NCI-H1436 (cell line): ENCODE results near the gene ZNF148.

Experiments
- DNase-seq: peaks from one replicate; lab custom pipeline; 2025; lab: John Stamatoyannopoulos, UW

The ZNF148 gene

DNA sequence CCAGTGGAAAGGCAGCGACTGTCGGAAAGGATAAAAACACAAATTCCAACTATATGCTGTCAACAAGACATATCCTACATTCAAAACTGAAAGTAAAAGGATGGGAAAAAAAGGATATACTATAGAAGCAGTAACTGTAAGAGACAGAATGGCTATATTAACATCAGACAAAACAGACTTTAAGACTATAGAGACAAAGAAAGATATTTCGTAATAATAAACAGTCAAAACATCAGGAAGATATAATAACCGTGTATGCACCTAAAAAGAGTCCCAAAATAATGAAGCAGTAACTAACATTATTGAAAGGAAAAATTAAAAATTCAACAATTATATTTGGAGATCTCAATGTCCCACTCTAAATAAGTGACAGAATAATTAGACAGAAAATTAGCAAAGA is 48.2 kb downstream of the ZNF148 start:
- DNase-seq = no peak

DNA sequence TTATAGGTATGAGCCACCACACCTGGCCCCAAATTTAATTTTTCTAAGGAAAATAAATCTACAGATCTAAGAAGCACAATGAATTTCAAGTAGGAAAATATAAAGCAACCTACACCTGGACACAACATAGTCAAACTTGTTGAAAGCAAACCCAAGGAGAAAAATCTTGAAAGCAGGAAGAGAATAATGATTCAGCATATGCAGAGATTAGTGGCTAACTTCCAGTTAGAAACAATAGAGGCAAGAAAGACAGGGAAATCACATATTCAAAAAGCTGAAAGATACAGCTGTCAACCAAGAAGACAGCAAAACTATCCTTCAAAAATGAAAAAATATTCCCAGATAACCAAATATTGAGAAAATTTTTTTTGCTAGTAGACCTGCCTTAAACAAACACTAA is 49.4 kb downstream of the ZNF148 start:
- no peak for DNase-seq

DNA sequence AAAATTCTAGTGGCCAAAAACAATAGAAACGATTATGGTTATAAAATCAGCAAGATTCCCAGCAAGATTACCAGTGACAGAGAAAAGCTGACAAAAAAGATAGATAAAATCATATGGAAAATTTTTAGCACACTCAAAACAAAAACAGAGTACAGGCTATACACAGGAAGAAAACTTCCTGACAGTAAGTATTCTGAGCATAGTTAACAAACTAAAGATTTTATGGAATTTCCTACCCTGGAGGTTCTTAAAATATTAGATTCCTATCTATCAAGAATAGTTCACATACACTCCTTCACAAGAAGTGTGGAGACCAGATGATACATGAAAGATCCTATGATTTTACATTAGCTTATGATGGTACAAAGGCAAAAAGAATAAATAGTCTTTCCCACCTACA is 50.8 kb downstream of the ZNF148 start:
- DNase-seq = no peak

DNA sequence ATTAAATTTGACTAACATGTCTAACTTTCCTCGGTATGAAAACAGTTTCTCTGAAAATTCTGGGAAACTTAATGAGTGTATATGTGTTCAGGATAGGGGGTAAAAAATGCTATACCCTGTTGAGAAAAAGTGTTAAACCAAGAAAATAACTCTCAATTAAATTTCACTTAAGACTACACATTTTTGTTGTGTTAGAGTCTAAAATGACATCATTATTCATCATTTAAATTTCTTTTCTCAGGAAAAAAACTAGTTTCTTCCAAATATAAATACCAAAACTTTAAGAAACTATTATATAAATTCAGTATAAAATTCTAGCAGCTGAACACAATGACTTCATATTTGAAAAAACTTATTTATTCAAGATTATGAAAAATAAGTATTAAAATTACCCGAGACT is 52.2 kb downstream of the ZNF148 start:
- DNase-seq = no peak

DNA sequence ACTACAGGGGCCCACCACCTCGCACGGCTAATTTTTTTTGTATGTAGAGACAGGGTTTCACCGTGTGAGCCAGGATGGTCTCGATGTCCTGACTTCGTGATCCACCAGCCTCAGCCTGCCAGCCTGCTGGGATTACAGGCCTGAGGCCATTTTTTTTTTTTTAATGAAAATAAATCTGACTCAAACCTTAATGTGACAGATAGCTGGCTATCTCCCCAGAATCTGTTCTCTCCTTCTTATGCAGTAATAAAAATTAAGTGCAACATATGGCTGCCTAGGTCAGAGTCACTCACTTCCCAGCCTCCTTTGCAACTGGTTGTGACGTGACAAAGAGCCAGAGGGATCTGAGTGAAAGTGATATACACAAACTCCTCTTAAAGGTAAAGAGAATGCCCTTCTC is 53.0 kb downstream of the ZNF148 start:
- DNase-seq = no peak

DNA sequence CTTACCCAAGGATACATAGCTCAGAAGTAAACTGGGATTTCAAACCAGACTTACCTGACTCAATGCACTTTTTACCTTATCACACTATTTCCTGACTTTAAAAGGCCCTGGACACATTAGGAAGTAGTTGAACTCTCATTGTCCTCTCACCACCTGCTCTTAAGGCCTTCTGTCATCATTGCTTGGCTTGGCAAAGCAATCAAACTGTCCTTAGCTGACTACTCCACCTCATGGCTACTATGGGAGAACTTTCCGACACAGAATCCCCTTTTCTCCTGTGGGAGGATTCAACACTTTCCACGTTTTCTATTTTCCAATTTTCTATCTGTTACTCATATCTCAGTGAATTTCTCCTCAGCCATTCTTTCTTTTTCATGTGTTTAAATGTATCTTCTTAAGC is 55.4 kb downstream of the ZNF148 start:
- DNase-seq = no peak

DNA sequence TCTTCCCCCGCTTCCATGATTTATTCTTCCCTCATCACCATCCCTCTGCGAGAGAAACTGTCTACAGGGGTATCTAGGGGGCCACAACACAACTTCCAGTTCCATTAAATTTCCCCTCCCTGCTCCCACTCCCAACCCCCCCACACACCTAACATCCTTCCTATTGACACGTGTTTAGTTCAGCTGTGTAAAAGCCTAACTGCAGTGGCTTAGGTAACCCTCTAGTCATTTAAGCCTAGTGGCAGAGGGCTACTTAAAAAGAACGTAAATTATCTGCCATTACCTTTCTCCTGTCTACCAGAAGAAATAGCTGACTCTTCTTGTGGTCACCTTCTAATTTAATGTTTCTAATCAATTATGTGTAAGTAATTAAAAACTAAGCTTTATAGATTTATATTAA is 56.3 kb downstream of the ZNF148 start:
- DNase-seq = no peak

DNA sequence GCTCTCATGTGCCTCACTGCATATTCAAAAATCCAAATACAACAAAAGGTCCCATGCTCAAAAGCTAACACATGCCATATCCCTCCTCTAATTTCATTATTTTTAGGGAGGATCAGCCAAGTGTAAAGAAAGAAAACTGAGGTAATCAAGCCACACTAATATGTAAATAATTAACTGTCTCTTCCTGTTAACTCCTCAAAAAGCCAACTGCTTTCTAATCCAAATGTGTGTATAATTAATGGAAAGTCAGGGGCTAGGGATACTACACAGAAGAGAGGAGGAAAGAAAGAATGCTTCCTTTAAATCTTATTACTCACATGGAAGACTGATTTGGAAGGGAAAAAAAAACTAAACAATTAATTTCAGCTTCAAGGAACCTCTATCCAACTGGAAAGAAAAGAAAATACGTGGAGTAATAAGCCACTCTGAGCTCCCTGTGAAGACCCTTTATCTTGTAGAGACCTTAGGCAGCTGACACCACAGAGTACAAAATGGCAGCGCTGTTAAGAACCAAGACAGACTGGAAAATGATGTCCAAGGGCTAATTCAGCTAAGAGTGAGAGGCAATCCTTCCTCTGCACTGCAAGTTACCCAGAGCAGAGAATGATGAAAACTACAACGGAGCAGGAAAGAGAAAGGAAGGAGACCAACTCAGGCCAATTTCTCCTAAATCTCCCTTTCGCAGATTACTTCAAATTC is 56.8 kb downstream of the ZNF148 start:
- no peak for DNase-seq

DNA sequence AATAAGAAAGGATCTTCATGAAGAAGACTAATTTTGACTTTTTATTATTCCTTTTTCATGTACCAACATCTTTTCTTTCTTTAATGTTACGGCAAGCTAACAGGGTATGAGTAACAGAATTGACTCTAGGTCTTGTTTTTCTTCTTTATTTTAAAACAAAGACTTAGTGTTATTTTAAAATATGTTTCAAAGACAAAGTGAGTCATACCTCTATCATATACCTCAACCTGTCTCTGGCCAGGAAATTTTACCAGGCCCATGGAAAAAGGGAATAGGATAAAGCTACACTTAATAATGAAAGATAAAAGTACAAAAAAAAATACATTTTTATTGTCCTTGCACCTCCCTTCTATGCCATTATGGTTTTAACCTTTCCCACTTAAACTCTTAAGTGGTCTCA is 57.4 kb downstream of the ZNF148 start:
- no peak for DNase-seq

DNA sequence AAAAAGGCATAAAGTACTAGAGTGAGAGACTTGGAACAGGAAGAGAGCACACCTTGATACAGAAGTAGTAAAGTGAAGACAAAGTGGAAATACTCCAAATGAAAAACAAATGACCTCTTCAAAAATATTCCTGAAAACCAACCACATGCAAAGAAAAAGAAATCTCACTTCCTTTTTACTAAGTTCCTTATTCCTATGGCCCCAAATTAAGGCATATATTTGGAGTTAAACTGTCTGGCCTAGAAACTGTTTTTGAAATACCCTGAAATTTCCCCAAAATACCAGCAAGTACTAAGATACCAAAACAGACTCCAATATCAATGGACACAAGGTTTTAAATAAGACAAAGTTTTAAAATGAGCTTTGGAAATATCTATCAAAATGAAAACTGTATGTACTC is 58.2 kb downstream of the ZNF148 start:
- DNase-seq = no peak

DNA sequence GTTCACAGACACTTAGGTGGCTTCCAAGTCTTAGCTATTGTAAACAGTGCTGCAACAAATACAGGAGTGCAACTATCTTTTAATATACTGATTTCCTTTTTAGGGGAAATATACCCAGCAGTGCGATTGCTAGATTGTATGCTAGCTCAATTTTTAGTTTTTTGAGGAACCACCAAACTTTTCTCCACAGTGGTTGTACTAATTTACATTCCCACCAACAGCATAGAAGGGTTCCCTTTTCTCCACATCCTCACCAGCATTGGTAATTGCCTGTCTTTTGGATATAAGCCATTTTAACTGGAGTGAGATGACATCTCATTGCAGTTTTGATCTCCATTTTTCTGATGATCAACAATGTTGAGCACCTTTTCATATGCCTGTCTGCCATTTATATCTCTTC is 58.9 kb downstream of the ZNF148 start:
- no peak for DNase-seq

DNA sequence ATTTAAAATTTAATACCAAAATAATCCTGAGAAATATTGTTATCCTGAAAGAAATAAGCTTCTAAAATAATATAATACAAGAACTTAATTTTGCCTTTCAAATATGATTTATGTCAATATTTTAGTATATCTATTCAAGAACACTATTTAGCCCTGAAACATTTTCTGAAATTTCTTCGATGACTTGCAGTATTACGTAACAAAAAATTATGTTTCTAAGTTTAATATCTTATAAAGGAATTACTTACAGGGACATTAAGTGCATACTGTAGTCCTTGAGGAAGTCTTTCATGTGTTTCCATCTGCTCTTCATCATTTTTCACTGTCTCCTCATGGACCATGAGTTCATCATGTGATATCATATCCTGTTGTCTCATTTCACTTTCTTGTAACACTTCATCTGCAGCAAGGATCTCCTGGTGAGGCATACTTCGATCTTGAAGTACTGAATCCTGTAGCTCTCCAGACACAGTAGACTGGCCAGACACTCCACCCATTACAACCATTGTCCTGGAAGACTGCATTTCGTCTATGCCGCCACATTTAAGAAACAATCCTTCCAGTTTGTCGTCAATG is 62.0 kb downstream of the ZNF148 start:
- no peak for DNase-seq

DNA sequence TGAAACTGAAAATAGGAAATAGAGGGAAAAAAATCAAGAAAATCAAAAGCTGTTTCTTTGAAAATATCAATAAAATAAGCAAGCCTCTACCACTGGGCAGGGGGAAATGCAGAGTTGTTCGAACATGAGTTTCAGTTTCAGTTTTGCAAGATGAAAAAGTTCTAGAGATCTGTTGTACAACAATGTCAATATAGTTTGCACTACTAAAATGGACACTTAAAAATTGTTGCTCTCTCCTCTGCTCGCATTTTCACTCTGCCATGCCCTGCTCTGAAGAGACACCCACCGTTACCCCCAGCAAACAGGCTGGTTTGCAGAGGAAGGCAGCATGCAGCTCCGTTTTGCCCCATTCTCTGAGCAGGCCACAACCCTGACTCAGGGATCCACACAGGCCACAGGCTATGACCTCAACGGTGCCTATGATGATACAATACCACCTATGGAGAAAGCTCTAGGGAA is 64.5 kb downstream of the ZNF148 start:
- no peak for DNase-seq

DNA sequence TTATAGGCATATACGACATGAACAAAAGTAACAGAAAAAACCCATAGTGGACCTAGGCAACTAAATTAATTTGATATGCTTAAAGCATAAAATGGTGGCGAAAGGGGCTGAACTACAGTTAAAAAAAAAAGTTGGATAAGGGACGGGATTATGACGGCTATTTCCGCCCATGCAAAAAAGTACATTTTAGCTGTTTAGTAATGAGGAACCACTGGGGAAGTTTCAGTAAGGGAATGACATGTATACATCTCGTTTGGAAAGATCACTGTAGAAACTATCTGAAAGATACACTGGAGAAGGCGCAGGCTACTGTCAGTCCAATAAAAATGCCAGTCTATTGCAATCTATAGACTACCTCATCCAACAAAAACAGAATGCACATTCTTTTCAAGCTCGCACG is 65.6 kb downstream of the ZNF148 start:
- no peak for DNase-seq

DNA sequence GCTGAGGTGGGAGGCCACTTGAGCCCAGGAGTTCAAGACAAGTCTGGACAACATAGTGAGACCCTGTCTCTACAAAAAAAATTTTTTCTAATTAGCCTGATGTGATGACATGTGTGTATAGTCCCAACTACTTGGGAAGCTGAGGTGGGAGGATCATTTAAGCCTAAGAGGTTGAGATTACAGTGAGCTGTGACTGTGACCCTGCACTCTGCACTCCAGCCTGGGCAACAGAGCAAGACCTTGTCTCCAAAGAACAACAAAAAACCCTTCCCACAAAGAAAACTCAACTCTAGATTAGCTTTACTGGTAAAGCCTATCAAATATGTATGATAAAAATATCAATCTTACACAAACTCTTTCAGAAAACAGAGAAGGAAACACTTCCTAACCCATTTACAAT is 68.5 kb downstream of the ZNF148 start:
- no peak for DNase-seq

DNA sequence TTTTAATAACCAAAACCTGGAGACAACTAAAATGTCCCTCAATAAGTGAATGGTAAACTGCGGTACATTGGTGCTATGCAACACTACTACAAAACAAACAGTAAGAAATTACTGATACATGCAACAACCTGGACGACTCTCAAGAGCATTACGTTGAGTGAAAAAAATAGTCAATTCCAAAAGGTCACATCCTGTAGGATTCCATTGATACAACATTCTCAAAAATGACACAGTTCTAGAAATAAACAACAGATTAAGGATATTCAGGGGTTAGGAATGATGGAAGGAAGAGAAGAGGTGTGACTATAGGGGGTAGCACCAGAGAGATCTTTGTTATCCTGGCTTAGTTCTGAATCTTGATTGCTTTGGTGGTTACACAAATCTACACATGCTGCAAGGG is 72.2 kb downstream of the ZNF148 start:
- no peak for DNase-seq

DNA sequence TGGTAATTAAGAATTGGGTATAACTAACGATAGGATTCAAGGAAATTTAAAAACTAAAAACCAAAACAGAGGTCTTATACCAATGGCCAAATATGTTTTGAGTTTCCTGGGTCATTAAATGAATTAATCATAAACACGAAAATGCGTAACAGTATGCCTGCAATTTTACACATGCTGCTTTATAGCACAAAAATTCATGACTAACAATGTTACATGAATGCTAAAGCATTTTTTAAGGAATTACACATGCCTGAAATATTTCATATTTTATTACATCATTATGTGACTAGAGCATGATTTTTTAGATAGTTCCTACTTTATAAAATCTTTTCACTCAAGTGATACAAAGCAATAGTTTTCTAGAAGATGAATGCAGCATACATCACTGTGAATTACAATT is 74.7 kb downstream of the ZNF148 start:
- DNase-seq = no peak

DNA sequence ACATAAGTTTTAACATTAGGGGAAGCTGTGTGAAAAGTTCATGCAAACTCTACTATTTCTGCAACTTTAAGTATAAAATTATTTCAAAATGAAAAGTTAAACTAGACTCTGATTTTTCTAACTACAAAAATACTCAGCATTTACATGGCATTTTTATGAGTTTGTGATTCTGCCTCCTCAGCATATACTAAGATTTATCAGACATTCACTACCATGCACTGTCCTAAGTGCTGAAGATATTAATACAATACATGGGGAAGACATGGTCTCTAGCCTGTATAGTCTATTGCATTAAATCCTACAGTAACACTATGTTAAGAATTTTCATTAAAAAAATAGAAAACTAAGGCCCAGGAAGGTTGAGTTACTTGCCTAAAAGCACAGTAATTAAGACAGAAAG is 80.7 kb downstream of the ZNF148 start:
- no peak for DNase-seq

DNA sequence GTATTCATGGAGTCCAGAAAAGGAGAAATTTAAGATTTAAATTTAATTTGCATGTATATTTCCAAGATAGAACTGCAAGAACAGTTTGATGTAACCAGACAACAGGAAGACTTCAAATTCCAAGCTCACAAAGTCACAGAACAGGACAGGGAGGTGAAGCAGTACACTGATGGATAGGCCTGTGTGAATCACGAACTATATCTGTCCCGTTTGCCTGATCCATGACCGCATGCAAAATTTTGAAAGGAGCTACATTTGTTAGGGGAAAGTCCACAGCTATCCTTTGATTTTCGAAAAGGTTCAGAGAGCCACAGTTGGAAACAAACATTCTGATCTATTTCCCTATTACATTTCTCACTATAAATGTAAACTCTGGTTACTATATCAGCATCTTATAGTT is 83.1 kb downstream of the ZNF148 start:
- no peak for DNase-seq

DNA sequence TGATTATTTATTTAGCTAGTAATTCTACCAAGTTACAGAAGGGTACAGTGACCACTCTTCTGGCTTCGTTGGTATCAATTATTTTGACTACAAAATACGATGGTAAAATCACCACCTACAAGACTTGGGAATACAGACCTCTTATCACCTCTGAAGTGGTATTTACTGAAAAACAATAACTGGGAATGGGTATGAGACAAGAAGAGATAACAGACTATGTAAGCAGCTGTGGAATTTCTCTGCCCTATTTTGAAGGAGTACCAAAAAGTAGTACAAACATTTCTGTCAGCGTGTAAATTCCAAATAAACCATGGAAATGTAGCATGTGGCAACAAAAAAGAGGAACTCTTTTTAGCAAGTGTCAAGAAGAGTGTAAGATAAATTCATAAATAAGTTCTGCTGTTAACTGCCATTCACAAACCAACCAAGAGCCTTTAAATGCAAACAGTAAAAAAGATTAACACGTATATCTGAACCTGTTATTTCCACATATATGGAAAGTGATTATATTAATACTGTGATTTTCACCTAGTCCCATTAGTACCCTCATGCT is 85.6 kb downstream of the ZNF148 start:
- no peak for DNase-seq

DNA sequence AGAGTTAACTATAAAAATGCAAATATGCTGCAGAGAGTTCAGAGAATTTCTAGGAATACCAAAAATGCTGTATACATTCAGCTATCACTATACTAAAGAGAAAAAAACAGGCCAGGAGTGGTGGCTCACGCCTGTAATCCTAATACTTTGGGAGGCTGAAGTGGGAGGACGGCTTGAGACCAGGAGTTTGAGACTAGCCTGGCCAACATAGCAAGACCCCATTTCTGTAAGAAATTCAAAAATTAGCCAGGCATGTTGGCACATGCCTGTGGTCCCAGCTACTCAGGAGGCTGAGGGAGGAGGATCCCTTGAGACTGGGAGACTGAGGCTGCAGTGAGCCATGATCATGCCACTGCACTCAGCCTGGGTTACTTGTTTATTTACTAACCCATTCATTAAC is 87.9 kb downstream of the ZNF148 start:
- DNase-seq = no peak

DNA sequence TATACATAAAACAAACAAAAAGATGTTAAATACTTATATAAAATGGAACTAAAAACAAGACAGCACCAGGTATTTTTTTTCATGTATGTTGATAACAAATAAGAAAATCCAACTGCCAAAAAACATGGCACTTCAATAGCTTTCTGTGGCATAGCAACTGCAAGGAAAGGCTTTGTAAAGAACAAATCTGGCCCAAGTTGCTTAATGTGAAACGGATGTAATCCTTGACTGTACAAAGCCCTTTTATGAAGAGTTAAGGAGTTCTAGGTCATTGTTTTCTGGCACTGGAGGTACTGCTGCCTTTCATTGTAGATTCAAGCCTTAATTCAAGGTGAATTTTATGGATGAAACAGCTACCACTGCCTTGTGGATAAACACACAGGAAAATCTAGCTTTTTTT is 93.7 kb downstream of the ZNF148 start:
- DNase-seq = no peak

DNA sequence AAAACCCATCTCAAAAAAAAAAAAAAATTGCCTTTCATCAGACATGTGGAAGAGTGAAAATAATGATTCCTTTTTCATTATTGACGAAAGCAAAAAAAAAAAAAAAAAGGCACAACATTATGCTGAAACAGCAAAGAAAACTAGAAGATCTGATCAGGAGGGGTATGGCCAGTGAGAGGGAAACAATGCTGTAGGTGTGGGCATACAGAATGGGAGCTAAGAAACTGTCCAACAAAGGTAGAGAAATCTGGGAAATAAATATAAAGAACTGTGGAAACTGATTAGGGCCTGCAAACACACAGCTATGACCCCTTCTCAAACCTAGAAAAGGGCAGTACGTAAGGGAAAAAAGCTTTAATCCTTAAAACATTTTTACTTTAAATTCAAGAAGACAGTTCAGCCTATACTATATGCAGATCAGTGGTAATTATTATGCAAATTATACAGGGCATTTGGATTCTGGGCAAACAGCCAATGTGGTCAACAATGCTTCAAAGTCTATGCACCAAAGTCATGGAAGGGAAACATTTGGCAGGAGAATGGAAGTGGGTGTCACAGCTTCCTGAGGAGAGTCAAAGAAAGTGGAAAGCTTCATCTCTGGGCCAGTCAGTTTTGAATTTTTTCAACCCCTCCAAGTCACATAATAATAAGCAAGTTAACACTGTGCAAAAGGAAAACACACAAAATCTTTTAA is 94.3 kb downstream of the ZNF148 start:
- peak; percentile 13 for DNase-seq
